Measurements from ENCODE around the gene PSKH1.
"Not testable (repeated sequence)": the region's sequence is repeated elsewhere in the genome, so short reads cannot be mapped to it uniquely, and the experiment has no call there.

The PSKH1 gene

DNA sequence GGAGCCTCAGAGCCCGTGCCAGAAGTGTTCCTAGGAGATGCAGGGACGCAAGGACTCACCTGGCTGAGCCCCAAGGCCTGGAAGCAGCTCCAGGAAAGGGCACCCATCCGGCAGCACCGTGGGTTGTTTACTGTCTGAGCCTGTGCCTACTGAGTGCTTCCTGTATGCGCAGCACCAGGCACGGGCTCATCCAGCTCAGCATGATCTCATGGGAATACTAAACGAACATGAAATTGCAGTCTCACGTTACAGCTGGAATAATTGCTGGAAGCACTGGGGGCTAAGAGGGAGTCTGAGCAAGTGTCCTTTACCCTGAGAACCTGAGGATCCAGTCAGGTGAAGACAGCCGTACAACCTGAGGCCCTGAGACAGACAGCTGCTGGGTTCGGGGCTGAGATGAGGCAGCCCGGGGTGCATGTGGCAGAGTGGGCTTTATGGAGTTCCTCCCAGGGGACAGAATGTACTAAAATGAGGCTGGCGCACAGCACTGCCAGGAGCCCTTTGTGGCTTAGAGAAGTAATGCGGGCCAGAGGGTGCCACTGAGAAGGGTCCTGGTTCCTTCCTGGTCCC is 33.2 kb downstream of the PSKH1 start:
- DNase-seq, result no peak

DNA sequence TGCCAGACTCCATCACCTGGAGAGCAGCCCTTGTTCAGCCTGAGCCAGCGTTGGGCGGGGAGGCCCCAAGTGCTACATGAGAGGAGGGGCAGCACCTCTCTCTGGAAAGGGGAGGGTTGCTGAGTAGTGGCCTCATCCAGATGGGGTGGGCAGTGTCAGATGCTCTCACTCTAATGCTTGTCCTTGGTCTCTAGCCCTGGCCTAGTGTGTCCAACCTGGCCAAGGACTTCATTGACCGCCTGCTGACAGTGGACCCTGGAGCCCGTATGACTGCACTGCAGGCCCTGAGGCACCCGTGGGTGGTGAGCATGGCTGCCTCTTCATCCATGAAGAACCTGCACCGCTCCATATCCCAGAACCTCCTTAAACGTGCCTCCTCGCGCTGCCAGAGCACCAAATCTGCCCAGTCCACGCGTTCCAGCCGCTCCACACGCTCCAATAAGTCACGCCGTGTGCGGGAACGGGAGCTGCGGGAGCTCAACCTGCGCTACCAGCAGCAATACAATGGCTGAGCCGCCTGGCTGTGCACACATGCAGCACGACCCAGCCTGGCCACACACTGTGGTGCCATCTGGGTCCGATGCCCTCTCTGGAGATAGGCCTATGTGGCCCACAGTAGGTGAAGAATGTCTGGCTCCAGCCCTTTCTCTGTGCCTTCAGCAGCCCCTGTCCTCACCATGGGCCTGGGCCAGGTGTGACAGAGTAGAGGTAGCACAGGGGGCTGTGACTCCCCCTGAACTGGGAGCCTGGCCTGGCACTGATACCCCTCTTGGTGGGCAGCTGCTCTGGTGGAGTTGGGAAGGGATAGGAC is 34.3 kb downstream of the PSKH1 start:
- DNase-seq, result no peak

DNA sequence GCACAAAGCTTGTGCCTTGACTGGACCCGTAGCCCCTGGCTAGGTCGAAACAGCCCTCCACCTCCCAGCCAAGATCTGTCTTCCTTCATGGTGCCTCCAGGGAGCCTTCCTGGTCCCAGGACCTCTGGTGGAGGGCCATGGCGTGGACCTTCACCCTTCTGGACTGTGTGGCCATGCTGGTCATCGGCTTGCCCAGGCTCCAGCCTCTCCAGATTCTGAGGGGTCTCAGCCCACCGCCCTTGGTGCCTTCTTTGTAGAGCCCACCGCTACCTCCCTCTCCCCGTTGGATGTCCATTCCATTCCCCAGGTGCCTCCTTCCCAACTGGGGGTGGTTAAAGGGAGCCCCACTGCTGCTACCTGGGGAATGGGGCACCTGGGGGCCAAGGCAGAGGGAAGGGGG is 35.1 kb downstream of the PSKH1 start:
- DNase-seq, result no peak

DNA sequence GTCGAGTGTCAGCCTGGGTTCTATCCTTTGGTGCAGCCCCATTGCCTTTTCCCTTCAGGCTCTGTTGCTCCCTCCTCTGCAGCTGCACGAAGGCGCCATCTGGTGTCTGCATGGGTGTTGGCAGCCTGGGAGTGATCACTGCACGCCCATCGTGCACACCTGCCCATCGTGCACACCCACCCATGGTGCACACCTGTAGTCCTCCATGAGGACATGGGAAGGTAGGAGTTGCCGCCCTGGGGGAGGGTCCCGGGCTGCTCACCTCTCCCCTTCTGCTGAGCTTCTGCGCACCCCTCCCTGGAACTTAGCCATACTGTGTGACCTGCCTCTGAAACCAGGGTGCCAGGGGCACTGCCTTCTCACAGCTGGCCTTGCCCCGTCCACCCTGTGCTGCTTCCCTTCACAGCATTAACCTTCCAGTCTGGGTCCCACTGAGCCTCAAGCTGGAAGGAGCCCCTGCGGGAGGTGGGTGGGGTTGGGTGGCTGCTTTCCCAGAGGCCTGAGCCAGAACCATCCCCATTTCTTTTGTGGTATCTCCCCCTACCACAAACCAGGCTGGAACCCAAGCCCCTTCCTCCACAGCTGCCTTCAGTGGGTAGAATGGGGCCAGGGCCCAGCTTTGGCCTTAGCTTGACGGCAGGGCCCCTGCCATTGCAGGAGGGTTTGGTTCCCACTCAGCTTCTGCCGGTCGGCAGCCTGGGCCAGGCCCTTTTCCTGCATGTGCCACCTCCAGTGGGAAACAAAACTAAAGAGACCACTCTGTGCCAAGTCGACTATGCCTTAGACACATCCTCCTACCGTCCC is 35.7 kb downstream of the PSKH1 start:
- peak; percentile 63 to 79 (median 72) for DNase-seq

DNA sequence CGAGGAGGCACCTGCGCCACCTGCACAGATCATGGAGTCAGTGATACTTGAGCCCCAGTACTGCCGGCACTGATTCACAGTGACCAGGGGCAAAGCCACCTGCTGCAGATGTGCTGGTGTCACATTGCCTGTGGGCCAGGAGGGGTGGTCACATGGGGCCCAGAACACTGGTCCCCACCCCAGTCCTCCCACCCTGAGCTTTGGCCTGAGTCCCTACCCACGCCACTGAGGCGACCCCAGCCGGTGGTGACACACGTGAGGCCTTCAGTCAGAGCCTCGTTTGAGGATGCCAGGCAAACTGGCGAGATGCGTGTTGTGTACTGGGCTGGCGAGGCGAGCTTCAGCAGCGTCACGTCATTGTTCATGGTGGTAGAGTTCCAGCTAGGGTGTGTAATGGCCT is 37.1 kb downstream of the PSKH1 start:
- DNase-seq, result no peak

DNA sequence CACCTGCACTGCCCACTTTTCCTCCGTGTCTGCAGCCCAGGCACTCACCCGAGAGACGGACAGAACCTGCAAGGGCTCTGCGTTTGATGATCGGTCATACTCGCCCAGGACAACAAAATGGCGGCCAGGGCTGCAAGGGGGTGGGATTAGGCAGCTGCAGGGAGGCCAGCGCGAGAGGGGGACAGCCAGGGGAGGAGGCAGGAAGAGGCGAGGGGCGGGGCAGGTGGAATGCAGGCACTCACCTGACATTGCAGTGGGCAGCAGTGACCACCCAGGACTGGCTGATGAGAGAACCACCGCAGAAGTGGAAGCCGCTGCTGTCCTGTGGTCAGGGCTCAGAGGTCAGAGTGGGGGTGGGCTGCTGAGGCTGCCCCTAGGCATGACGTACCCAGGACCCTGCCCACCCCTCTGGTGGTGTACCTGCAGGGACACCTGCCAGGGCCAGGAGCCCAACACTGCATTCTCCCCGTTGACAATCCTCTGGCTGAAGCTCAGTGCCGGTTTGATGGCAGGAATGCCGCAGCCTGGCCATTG is 37.7 kb downstream of the PSKH1 start:
- DNase-seq, result no peak

DNA sequence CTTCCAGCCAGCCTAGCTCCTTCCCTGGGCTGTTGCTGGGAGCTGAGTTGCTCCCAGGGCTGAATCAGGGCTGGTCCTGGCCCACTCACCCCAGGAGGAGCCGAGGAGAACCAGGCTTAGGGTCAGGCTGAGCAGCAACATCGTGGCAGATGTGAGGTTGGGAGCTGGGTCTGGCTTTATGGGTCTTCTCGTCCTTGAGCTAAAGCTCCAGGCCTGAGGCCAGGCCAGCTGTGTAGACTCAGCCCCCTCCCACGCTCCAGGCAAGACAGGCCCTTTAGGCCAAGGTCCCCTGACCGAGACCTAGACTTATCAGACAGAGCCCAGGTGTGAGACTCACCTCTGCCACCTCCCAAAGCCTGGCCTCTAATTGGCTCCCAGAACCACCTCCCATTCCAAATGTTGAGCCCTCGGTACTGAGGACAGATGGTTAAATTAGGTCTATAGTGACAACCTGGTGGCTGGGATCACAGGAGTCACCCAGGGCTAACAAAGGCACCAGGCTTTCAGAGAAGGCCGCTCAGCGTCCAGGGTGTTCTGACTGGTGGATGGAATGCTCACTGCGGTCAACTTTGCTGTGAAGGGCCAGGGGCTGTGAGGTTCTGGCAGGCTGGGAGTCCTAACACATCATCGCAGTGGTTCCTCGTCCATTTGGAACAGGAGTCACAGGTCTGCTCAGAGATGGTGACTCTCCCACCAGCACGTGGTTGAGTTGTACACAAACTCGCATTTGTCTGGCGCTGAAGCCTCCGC is 38.8 kb downstream of the PSKH1 start, which contains the start of gene CTRL:
CTRL (minus strand) TSS at position 151 of the 750 bp plus-strand sequence; CDS start at position 141, 10 bp downstream.
- DNase-seq, result no peak

DNA sequence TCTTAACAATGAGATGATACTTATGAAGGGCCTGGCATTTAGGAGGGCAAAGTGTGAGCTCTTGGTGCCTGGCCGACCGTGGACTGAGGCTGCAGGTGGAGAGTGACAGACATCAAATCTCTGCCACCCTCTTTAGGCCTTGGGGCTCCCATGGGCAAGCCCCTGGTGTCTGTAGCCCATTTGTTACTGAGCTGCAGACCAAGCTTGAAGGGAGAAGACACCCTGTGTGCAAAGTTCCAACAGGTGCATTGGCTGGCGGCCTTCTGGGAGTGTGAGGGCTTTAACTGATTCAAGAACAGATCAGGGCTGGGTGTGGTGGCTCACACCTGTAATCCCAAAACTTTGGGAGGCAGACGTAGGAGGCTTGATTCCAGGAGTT is 39.4 kb downstream of the PSKH1 start:
- DNase-seq, result no peak

DNA sequence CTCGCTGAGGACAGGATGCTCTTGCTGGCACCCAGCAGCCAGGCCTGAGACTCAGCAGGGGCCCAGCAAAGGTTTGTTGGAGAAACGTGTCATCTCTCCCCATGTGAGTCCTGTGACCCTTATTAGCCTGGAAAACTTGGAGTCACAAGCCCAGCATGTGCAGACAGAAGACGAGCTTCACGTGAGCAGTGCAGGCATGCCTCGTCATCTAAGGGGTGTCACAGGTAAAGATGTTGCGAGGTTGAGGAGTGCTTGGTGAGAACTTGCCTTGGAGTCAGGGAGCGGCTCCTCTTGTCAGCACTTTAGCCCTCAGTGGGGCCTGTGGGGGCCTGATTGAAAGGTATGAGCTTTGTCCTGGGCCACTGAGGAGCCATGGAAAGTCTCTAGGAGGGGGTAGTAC is 40.8 kb downstream of the PSKH1 start:
- DNase-seq, result no peak

DNA sequence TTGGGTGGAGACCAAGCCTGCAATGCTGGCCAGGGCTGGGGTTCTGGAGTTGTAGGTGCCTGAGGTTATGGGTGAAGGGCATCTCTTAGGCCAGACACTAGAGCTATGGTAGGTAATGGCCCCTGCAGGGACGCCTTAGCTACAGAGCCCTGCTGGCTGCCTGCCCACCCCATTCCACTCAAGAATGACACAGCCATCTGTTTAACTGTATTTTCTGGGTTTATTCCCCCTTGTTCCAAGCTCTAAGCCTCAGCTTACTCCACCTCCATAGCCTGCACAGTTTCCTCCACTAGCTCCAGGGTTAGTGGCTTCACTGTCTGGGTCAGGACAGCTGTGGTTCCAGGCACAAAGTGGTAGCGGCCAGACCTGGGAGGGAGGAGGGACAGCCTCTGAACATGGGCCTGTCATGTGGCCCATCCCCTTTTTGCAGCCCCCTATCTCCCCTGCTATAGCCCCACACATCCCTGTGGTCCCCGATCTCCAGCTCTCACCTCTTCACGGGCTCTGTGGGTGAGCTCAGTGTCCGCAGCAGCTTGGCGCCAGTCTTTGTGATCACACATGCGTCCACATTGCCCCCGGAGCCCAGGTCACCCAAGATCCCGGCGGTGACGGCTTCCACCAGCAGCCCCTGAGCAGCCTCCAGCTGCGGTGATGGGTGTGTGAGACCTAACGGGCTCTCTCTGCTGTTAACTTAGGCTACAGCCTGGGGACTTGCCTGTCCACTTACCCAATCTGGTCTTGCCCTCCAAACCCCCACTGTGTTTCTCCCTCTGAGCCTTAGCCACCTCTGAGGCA is 41.4 kb downstream of the PSKH1 start:
- no peak for DNase-seq

DNA sequence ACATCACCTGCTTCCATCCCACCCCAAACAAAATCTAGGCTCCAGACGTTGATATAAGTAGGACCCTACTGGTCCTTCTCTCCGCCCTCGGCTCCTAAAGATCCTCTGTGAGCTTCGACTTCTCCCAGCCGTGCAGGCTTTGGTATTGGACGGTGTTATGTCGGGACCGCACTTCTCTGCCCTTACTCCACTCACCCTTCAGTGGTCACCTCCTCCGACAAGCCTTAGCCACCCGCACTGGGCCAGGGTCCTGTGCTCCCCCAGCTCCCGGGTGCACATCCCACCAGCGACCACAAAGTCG is 42.0 kb downstream of the PSKH1 start:
- no peak for DNase-seq

DNA sequence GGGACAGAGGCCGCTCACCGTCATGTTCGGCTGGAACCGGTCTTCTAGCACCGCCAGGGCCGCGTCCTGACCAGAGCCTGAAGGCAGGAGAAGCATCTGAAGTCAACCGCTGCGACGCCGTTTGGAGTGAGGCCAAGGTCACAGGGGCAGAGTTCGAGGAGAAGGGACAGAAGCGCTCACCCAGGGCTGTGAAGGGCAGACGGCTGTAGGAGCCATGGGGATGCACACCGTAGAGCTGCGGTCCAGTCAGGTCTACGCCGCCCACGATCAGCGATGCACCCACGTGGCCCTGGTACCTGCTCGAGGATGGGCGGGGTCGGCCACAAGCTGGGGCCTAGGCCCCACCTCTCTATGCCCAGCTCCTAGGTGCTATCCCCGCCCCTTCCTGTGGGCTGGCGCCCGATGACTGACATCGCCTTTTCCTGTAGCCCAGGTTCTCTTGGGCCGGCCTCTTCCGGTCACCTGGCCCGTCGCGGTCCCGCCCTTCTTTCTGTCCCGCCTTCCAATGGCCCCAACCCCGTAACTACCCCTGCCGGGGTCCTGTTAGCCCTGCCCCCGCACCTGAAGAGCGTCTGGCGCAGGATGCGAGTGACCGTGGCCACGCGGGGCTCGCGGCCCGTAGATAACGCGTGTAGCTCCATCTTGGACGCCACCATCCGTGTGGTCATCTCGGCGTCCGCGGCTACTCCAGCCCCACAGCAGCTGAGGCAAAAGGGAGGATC is 42.5 kb downstream of the PSKH1 start:
- peak; percentile 89 to 94 (median 92) for DNase-seq

DNA sequence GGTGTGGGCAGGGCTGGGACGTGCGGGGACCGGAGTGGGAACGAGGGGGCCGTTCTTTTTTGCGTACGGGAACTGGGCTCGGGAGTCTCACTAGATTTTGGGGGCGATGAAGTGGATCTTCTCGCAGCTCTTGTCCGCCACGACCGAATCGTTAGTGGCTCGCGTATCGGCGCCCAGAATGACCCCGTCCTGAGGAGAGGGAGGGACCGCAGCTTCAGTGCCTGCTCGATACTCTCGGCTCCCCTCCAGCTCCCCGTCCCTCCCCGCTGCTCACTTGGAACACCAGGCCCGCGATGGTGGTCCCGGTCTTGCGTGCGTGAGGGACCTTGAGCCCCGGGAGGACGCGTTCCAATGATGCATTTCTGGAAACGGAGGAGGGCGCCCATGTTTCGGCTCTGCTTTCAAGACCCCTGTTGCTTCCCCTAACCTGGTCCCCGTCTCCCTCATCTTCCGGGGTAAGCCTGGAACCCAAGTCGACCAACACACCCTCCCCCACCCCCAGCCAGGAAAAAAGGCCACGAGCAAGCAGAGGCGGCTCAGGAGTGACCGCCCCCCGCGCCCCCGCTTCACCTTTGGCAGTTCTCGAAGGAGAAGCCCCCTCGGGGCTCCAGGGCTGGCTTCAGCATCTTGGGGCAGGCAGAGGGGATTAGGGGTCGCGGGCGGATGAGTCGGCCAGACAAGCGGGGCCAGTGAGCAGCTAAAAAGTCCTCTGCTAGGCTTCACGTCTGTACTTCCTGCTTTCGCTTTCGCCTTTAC is 43.2 kb downstream of the PSKH1 start, which contains the start of gene PSMB10:
PSMB10 (minus strand) TSS at position 727 of the 756 bp plus-strand sequence; CDS start at position 626, 101 bp downstream.
- DNase-seq, result peak in 3 of 4 experiments; percentile 25 to 52 (median 45)

DNA sequence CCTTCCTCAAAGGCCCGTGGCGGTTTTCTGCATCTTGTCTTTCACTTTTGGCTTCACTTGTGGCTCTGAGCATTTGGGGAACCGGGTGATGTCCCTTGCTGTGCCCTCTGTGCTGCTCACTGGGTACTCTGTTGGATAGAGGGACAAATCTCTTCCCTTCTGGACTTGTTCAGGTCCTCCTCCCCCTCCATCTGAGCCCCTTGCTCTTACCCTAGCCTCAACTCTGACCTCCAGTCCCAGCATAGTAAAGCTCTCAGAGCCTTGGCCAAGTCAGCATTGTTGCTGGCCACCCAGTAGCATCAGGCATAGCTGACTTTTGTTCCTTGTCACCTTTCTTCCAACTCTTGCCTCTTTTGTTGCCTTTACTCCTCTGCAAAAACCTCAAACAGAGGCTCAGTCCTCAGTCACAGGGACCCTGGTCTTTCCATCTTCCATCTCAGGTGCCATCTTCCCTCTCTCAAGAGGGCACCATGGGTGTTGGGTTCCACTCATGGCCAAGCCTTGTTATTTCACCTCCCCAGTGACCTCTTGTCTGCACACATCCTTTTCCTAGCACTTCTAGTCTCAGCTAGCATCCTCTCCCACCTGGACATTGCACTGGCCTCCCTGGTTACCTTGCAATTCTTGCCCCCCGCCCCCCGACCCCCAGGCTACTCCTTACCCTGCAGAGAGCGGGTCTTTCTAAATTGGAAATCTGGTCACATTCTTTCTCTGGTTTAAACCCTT is 44.0 kb downstream of the PSKH1 start:
- DNase-seq, result peak; percentile 90 to 95 (median 92)

DNA sequence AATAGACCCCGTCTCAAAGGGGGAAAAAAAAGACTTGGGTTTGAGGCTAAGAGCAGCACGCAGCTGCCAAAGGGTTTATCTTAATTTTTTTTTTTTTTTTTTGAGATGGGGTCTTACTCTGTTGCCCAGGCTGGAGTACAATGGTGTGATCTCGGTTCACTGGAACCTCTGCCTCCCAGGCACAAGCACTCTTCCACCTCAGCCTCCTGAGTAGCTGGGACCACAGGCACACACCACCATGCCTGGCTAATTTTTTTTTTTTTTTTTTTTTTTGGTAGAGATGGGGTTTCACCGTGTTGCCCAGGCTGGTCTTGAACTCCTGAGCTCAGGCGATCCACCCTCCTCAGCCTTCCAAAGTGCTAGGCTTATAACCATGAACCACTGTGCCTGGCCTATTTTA is 44.7 kb downstream of the PSKH1 start:
- DNase-seq, result not testable (repeated sequence)

DNA sequence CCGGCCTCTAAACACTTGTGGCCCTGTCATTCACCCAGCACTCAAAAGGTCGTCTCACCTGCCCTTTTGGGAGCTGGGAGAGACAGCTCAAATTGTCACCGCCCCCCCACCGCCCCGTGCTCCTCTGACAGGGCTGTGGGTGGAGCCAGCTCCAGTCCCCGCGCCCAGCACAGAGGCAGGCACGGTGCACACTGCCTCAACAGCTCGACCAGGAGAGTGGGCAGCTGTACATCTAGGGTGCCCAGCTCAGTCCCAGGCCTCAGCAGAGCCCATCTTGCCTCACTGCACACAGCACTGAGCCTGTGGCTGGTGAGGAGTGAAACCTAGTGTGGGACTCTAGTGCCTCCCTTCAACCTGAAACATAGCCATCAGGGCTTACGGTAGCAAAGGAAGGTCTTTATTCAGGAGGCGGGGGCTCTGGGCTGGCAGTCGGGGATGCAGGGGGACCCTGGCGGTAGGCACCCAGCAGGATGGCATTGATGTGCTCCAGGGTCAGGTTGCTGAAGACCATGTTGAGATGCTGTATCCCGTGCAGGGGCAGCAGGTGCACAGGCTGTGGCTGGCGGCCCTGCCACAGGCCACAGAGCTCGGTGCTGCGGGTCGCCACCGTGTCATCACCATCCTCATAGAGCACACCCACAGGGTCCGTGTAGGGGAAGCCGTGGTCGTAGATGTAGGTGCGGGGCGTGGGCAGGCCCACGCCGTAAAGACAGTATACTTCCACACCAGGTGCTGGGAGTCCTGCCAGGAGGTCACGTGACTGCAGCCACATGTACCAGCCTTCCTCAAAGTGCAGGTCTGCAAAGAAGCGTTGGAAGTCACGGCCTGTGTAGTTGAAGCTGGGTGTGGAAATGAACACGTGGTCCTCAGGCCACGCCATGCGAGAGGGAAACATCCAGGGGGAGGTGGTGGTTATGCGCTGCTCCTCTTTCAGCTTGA is 46.7 kb downstream of the PSKH1 start:
- peak in 3 of 4 experiments; percentile 28 to 50 (median 39) for DNase-seq

DNA sequence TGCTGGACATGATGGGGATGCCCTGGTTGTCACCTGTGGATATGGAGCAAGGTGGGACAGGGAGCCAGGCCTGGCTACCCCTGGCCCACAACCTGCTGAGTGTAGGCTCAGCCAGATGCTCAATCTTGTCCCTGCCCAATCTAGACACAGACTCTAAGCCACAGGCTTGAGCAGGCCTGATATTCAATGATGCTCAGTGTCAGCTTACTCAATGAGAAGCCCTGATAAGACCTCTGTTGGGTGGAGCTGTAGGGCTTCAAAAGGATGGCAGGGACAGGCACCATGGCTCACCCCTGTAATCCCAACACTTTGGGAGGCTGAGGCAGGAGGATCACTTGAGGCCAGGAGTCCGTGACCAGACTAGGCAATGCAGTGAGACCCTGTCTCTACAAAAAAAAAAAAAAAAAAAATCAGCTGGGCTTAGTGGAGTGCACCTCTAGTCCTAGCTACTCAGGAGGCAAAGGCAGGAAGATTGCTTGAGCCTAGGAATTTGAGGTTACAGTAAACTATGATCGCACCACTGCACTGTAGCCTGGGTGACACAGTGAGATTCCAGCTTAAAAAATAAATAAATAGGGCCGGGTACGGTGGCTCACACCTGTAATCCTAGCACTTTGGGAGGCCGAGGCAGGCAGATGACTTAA is 47.5 kb downstream of the PSKH1 start:
- no peak for DNase-seq
